ENCODE measurements around the gene RIN2.

- TF ChIP-seq CTCF (IDR thresholded peaks at IDR 0.05), result no peak
- TF ChIP-seq POLR2A (IDR thresholded peaks at IDR 0.05), result no peak
These were observed 11.7 kb upstream of the RIN2 start for GRCh38 chr20:19746396-19746795.
